Stimulated activated CD4-positive, alpha-beta T cell treated with anti-CD3 and anti-CD28 coated beads, Interleukin-1b, Interleukin-23, amount 100 ng/mL, for 24 hours (primary cell): ENCODE data around the gene KRTAP9-2.
"Not testable (repeated sequence)": the region's sequence is repeated elsewhere in the genome, so short reads cannot be mapped to it uniquely, and the experiment has no call there.

Experiments
- DNase-seq, 4 experiments: peaks; one replicate each; pipeline ENCODE4 v3.0.0-alpha.2; 2020; ENCODE audit warnings: low read depth in 4 of 4, low spot score in 1 of 4

KRTAP9-2 gene

GRCh38 chr17:41232399-41233105 is 6.1 kb downstream of the KRTAP9-2 start, which contains the start of gene KRTAP9-3:
TSS of gene KRTAP9-3 (plus strand) at chr17:41232449. CDS start at chr17:41232502, 53 bp downstream.
- DNase-seq, result not testable (repeated sequence)

DNA sequence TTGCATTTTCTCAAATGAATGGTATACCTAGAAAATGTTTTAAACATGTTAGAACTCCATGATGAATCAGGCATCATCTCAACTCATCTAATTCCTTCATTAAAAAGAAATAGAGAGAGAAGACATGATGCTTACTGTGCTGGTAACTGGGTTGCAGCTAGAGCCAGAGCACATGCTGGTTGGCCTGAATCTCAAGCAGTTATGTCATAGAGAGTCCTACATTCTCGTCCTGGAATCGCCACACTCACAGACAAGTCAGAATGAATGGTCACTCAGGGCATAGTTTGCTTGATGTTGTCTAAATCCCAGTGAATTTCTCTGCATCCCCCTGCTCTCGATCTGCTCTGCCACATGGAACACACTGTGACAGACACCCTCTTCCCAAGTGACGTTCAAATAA is 10.7 kb downstream of the KRTAP9-2 start:
- not testable (repeated sequence) for DNase-seq

GRCh38 chr17:41237949-41238437 is 11.5 kb downstream of the KRTAP9-2 start, which contains the start of gene KRTAP9-8:
TSS of gene KRTAP9-8 (plus strand) at chr17:41237999. CDS start at chr17:41238052, 53 bp downstream.
- DNase-seq, result not testable (repeated sequence)

GRCh38 chr17:41246995-41247787 is 20.7 kb downstream of the KRTAP9-2 start:
- DNase-seq, result not testable (repeated sequence)

DNA sequence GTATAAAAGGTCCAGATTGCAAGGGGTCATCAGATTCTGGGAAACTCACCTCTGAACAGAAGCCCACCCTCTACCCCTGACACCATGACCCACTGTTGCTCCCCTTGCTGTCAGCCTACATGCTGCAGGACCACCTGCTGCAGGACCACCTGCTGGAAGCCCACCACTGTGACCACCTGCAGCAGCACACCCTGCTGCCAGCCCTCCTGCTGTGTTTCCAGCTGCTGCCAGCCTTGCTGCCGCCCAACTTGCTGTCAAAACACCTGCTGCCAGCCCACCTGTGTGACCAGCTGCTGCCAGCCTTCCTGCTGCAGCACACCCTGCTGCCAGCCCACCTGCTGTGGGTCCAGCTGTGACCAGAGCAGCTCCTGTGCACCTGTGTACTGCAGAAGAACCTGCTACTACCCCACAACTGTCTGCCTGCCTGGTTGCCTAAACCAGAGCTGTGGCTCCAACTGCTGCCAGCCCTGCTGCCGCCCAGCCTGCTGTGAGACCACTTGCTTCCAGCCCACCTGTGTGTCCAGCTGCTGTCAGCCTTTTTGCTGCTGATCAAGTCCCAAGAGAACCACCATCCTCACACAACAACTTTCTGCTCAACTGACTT is 23.3 kb downstream of the KRTAP9-2 start, which contains the start of gene KRTAP9-4:
TSS of gene KRTAP9-4 (plus strand) at position 51 of the 604 bp plus-strand sequence. CDS start at position 85, 34 bp downstream.
- DNase-seq, result not testable (repeated sequence)

DNA sequence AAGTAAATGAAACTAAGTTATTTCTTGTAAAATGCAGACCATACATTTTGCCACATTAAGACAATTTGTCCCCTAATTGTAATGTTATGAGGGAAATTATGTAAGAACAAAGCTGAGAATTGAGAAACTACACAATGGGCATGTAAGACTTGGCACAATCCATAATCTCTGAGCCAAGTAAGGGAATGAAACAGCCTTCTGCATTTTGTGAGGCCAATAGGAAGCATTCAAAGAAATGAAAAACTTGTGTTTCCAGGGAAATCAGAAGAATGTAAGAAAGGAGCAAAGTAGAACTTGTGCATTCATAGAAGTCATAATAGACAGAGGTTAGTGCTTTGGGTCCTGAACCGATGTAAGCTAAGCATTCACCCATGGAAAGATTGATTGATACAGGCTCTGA is 24.8 kb downstream of the KRTAP9-2 start:
- no peak for DNase-seq

DNA sequence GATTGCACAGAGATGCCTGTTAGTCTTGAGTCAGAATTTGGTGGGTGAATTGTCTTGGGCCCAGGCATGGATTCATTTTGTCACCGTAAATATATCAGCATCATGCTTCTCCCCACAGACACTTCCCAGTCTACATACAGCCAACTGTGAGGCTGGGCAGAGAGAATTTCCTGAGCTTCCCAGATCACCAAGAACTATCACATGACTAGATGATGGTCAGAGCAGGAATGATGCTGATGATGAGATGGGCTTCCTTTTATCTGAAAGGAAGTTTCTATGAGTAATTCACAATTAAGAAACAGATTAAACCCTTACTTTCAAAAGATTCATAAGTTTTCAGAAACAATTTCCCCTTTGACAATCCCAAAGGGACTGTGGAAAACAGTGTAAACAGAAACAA is 28.4 kb downstream of the KRTAP9-2 start:
- no peak for DNase-seq

DNA sequence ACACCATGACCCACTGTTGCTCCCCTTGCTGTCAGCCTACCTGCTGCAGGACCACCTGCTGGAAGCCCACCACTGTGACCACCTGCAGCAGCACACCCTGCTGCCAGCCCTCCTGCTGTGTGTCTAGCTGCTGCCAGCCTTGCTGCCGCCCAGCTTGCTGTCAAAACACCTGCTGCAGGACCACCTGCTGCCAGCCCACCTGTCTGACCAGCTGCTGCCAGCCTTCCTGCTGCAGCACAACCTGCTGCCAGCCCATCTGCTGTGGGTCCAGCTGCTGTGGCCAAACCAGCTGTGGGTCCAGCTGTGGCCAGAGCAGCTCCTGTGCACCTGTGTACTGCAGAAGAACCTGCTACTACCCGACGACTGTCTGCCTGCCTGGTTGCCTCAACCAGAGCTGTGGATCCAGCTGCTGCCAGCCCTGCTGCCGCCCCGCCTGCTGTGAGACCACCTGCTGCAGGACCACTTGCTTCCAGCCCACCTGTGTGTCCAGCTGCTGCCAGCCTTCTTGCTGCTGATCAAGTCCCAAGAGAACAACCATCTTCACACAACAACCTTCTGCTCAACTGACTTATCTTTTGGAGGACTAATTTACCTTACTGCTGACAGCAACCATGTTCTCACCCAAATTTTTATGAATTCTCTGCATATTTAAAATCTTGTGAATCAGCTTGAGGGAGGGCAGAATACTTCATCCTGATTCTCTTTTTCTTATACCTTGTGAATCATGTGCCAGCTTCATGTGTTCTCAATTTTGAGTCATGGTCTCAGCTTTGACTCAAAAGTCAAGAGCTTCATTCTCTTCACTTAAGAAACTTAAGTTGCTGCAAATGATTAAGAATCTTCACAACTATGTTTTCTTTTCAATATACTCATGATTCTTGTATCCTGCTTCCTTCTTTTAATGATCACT is 29.2 kb downstream of the KRTAP9-2 start, which contains the start of gene KRTAP9-9:
TSS of gene KRTAP9-9 (plus strand) at position 4 of the 910 bp plus-strand sequence.
- DNase-seq, result not testable (repeated sequence)

- no peak for DNase-seq
These were observed 29.8 kb downstream of the KRTAP9-2 start for GRCh38 chr17:41256291-41256685.

DNA sequence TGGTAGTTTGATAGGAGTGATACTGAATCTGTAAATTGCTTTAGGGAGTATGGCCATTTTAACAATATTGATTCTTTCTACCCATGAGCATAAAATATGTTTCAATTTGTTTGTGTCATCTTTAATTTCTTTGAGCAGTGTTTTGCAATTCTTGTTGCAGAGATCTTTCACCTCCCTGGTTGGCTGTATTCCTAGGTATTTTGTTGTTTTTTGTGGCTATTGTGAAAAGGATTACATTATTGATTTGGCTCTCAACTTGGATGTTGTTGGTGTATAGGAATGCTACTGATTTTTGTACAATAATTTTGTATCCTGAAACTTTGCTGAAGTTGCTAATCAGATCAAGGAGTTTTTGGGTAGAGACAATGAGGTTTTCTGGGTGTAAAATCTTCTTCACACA is 32.0 kb downstream of the KRTAP9-2 start:
- DNase-seq, result no peak

- DNase-seq, result no peak
These were observed 36.8 kb downstream of the KRTAP9-2 start for GRCh38 chr17:41263212-41263611.

GRCh38 chr17:41264599-41264998 is 38.2 kb downstream of the KRTAP9-2 start:
- no peak for DNase-seq

DNA sequence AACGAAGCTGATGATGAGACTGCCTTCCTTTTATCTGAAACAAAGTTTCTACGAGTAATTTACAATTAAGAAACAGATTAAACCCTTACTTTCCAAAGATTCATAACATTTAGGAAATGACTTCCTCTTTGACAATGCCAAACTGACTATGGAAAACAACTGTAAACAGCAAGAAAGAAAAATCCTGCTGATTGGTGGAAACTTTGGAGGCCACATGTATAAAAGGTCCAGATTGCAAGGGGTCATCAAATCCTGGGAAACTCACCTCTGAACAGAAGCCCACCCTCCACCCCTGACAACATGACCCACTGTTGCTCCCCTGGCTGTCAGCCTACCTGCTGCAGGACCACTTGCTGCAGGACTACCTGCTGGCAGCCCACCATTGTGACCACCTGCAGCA is 38.6 kb downstream of the KRTAP9-2 start, which contains the start of gene KRTAP9-6:
TSS of gene KRTAP9-6 (plus strand) at position 301 of the 400 bp plus-strand sequence. CDS start at position 301, 0 bp downstream.
- DNase-seq, result no peak

- DNase-seq, result no peak
These were observed 41.3 kb downstream of the KRTAP9-2 start for GRCh38 chr17:41267711-41268110.

DNA sequence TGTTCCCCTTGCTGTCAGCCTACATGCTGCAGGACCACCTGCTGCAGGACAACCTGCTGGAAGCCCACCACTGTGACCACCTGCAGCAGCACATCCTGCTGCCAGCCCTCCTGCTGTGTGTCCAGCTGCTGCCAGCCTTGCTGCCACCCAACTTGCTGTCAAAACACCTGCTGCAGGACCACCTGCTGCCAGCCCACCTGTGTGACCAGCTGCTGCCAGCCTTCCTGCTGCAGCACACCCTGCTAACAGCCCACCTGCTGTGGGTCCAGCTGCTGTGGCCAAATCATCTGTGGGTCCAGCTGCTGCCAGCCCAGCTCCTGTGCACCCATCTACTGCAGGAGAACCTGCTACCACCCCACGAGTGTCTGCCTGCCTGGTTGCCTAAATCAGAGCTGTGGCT is 44.9 kb downstream of the KRTAP9-2 start:
- DNase-seq, result not testable (repeated sequence)

- DNase-seq, result no peak
These were observed 45.4 kb downstream of the KRTAP9-2 start for GRCh38 chr17:41271858-41272257.

DNA sequence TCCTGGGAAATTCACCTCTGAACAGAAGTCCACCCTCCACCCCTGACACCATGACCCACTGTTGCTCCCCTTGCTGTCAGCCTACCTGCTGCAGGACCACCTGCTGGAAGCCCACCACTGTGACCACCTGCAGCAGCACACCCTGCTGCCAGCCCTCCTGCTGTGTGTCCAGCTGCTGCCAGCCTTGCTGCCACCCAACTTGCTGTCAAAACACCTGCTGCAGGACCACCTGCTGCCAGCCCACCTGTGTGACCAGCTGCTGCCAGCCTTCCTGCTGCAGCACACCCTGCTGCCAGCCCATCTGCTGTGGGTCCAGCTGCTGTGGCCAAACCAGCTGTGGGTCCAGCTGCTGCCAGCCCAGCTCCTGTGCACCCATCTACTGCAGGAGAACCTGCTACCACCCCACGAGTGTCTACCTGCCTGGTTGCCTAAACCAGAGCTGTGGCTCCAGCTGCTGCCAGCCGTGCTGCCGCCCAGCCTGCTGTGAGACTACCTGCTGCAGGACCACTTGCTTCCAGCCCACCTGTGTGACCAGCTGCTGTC is 49.3 kb downstream of the KRTAP9-2 start, which contains the start of gene KRTAP9-7:
TSS of gene KRTAP9-7 (plus strand) at position 51 of the 543 bp plus-strand sequence. CDS start at position 51, 0 bp downstream.
- DNase-seq, result not testable (repeated sequence)
